Non-pigmented ciliary epithelial cell (primary cell): ENCODE data around the gene GALNT17.
"Not testable (repeated sequence)": the region's sequence is repeated elsewhere in the genome, so short reads cannot be mapped to it uniquely, and the experiment has no call there.

Source experiments
- DNase-seq: peaks from one replicate; pipeline ENCODE4 v3.0.0-alpha.2; 2010; ENCODE audit warnings: low read depth

The GALNT17 gene

GRCh38 chr7:71171476-71171875 lies 39.5 kb downstream of the GALNT17 start:
- DNase-seq = no peak

GRCh38 chr7:71173955-71174354 lies 42.0 kb downstream of the GALNT17 start:
- DNase-seq = no peak

- DNase-seq = no peak
Observed at GRCh38 chr7:71182438-71182935, 50.5 kb downstream of the GALNT17 start.

- DNase-seq = no peak
Observed at GRCh38 chr7:71184136-71184535, 52.2 kb downstream of the GALNT17 start.

GRCh38 chr7:71184609-71185008 lies 52.7 kb downstream of the GALNT17 start:
- DNase-seq = no peak

GRCh38 chr7:71186535-71187057 lies 54.7 kb downstream of the GALNT17 start:
- no peak for DNase-seq

- DNase-seq = no peak
Observed at GRCh38 chr7:71191771-71192170, 59.8 kb downstream of the GALNT17 start.

- no peak for DNase-seq
Observed at GRCh38 chr7:71193099-71193810, 61.3 kb downstream of the GALNT17 start.

GRCh38 chr7:71198391-71198790 lies 66.4 kb downstream of the GALNT17 start:
- no peak for DNase-seq

GRCh38 chr7:71198887-71199286 lies 66.9 kb downstream of the GALNT17 start:
- no peak for DNase-seq

- no peak for DNase-seq
Observed at GRCh38 chr7:71206184-71206583, 74.2 kb downstream of the GALNT17 start.

- DNase-seq = no peak
Observed at GRCh38 chr7:71208881-71209280, 76.9 kb downstream of the GALNT17 start.

- DNase-seq = not testable (repeated sequence)
Observed at GRCh38 chr7:71209484-71209883, 77.5 kb downstream of the GALNT17 start.

- DNase-seq = no peak
Observed at GRCh38 chr7:71210220-71210619, 78.3 kb downstream of the GALNT17 start.

- DNase-seq = not testable (repeated sequence)
Observed at GRCh38 chr7:71212433-71212832, 80.5 kb downstream of the GALNT17 start.

GRCh38 chr7:71216211-71216610 lies 84.3 kb downstream of the GALNT17 start:
- DNase-seq = no peak

GRCh38 chr7:71220210-71220695 lies 88.3 kb downstream of the GALNT17 start:
- no peak for DNase-seq

- no peak for DNase-seq
Observed at GRCh38 chr7:71221049-71221448, 89.1 kb downstream of the GALNT17 start.

GRCh38 chr7:71221549-71221948 lies 89.6 kb downstream of the GALNT17 start:
- no peak for DNase-seq

GRCh38 chr7:71227126-71227525 lies 95.2 kb downstream of the GALNT17 start:
- no peak for DNase-seq

GRCh38 chr7:71229148-71229547 lies 97.2 kb downstream of the GALNT17 start:
- DNase-seq = no peak

GRCh38 chr7:71229699-71230098 lies 97.8 kb downstream of the GALNT17 start:
- DNase-seq = no peak

GRCh38 chr7:71235253-71235652 lies 103.3 kb downstream of the GALNT17 start:
- no peak for DNase-seq
